Tibial nerve (tissue), 4 donors: Measurements from ENCODE around the gene EDN1. TPM values are rescaled to one million over a fixed set of nuclear protein-coding genes. Genes with fewer than 3 reads are reported as not detected.

Experiments used
- DNase-seq, 2 donors: peaks; one replicate each; pipeline ENCODE4 v3.0.0-alpha.2; 2019; ENCODE audit warnings: low spot score in 2 of 2
- H3K27ac ChIP-seq, 4 donors: fragments of 200-600 bp; sonication (generic) in 3 of 4; one replicate each; pipeline ENCODE4 v1.5.1; 2017 to 2019; ENCODE audit warnings: mild to moderate bottlenecking in 1 of 4
- H3K27me3 ChIP-seq, 2 donors: fragments of 200-600 bp; sonication (generic) in 1 of 2; one replicate each; pipeline versions ENCODE4 v1.5.1 to v1.6.0; 2017 to 2019
- H3K36me3 ChIP-seq, 3 donors: fragments of 200-600 bp; sonication (generic); one replicate each; pipeline ENCODE4 v1.5.1; 2018 to 2019
- H3K4me1 ChIP-seq, 4 donors: fragments of 200-600 bp; sonication (generic) in 3 of 4; one replicate each; pipeline ENCODE4 v1.5.1; 2017 to 2019
- H3K4me3 ChIP-seq, 4 donors: fragments of 200-600 bp; sonication (generic) in 3 of 4; one replicate each; pipeline ENCODE4 v1.5.1; 2017 to 2019; ENCODE audit warnings: mild to moderate bottlenecking in 1 of 4, moderate library complexity in 1 of 4
- H3K9me3 ChIP-seq, 4 donors: fragments of 200-600 bp; sonication (generic) in 3 of 4; one replicate each; pipeline ENCODE4 v1.5.1; 2017 to 2019
- EP300 ChIP-seq, 2 donors: sonication (generic); formaldehyde crosslinking; IDR thresholded peaks; one replicate each; pipeline ENCODE4 v1.6.1; 2017; ENCODE audit warnings: antibody characterized with exemption in 2 of 2, mild to moderate bottlenecking in 1 of 2
- POLR2A ChIP-seq, 2 donors: fragments of 450-650 bp; IDR thresholded peaks; one replicate each; pipeline ENCODE4 v1.6.1; 2017; ENCODE audit warnings: antibody characterized with exemption in 2 of 2, mild to moderate bottlenecking in 2 of 2, moderate library complexity in 2 of 2
- WGBS, 2 donors: methylation state at CpG; one replicate each; pipeline ENCODE4 v1.1.5; 2018; 5-methylcytosine and 5-hydroxymethylcytosine counted together
- total RNA-seq, 4 donors: library from RNA; depleted of rRNA; stranded (reverse); fragments of >200 nt; gene quantifications; one replicate each; pipeline ENCODE4 v1.1.0, GENCODE V29; 2016
- TF ChIP-seq, protein P1 (sequence below), 5 experiments: fragments of 200-600 bp in 3 of 5; fragments of 450-650 bp in 2 of 5; sonication (generic) in 3 of 5; IDR thresholded peaks; one replicate each; pipeline ENCODE4 v1.5.1; 2016 to 2019; ENCODE audit warnings: antibody characterized with exemption in 5 of 5, mild to moderate bottlenecking in 3 of 5, moderate library complexity in 2 of 5

The EDN1 gene
- total RNA-seq, 4 donors from 2014 or later, result 18.2 to 48.8 (median 38.3) TPM

DNA sequence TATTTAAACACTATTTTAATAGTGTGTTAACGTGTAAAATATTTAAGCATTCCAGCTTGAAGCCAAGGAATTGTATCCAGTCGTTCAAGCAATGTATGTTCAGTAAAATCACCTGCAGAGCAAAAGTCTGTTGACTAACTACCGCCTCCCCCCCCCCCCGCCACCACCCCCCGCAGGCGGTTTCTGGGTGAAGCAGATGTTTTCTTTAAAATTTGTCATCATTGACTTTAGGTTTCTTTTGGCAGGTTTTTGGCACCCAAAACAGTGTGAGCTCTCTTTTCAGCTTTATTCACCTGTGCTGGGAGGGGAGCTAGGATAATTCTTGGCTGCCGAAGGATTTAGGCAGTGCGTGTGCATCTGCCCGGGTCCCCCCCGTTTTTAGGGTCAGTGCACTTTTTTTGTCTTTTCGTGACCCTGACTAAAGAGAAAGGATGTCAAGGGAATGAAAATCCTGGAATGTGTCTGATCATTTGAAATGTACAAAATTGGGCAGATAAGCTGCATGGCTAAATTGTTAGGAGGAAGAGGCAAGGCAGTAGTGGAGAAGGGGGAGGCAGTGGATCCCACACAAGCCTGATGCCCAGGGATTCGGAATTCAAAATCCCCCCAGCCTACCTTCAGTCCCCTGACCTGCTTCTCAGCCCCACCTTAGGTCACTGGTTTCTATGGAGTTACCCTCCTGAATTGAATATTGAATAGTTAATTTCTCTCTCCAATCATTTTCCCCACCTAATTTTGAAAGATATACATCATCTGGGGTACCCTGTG is 1.1 kb downstream of the EDN1 start:
- Histone ChIP-seq H3K36me3 (peaks cover 0 to 3% (median 0%) of the 10 kb centered on the region in 3 donors), H3K4me1 (peaks cover 0 to 26% (median 0%) of the 10 kb centered on the region in 4 donors), H3K27me3 (peaks cover 0 to 22% of the 10 kb centered on the region in 2 donors), H3K4me3 (peak overlapping the region; percentile 14 to 48 (median 38)), H3K27ac (peak overlapping the region in 2 of 4 donors; percentile 21 to 84), H3K9me3 (no peaks in the 10 kb centered on the region)
- no peak for DNase-seq
- TF ChIP-seq, protein P1, sequence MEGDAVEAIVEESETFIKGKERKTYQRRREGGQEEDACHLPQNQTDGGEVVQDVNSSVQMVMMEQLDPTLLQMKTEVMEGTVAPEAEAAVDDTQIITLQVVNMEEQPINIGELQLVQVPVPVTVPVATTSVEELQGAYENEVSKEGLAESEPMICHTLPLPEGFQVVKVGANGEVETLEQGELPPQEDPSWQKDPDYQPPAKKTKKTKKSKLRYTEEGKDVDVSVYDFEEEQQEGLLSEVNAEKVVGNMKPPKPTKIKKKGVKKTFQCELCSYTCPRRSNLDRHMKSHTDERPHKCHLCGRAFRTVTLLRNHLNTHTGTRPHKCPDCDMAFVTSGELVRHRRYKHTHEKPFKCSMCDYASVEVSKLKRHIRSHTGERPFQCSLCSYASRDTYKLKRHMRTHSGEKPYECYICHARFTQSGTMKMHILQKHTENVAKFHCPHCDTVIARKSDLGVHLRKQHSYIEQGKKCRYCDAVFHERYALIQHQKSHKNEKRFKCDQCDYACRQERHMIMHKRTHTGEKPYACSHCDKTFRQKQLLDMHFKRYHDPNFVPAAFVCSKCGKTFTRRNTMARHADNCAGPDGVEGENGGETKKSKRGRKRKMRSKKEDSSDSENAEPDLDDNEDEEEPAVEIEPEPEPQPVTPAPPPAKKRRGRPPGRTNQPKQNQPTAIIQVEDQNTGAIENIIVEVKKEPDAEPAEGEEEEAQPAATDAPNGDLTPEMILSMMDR (IDR thresholded peaks at IDR 0.05), result no peak
- TF ChIP-seq EP300 (IDR thresholded peaks at IDR 0.05) (no peak), POLR2A (IDR thresholded peaks at IDR 0.05) (no peak)
- 27 to 29% methylated on average over 11 to 12 of the region's 12 CpGs for WGBS, 2 donors

DNA sequence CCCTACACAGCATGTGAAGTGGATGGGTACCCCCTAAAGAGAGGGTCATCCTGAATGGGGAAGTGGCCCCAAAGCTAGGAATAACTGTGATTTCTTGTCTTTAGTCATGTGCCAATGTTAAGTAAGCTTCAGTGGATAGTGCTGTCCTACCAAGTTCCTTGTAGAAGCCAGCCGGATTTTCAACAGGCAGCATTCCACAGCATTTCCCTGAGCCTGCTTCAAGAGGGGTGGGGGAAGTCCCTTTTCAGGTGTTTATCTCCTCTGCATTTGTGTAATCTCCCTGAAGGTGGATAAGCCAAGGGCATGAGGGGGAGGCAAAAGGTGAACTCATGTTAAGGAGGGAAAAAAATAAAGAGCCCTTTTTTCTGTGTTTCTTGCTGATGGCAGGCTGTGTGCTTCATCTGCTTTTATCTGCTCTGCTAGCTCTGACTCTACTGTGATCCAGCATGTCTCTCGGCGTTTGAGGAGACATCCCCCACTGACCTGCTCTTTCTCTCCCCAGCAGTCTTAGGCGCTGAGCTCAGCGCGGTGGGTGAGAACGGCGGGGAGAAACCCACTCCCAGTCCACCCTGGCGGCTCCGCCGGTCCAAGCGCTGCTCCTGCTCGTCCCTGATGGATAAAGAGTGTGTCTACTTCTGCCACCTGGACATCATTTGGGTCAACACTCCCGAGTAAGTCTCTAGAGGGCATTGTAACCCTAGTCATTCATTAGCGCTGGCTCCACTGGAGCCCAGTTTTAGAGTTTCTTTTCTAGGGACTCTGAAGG is 1.9 kb downstream of the EDN1 start:
- Histone ChIP-seq H3K4me1 (peaks cover 0 to 23% (median 0%) of the 10 kb centered on the region in 4 donors), H3K27ac (peak overlapping the region in 3 of 4 donors; percentile 21 to 84 (median 46)), H3K36me3 (peaks cover 0 to 3% (median 0%) of the 10 kb centered on the region in 3 donors), H3K4me3 (peak overlapping the region; percentile 14 to 48 (median 38)), H3K9me3 (no peaks in the 10 kb centered on the region), H3K27me3 (peaks cover 0 to 22% of the 10 kb centered on the region in 2 donors)
- DNase-seq, result no peak
- WGBS, 2 donors, result 46 to 52% methylated on average over 15 of the region's 15 CpGs
- TF ChIP-seq POLR2A (IDR thresholded peaks at IDR 0.05), result no peak
- TF ChIP-seq, protein P1 (IDR thresholded peaks at IDR 0.05), result no peak
- TF ChIP-seq EP300 (IDR thresholded peaks at IDR 0.05), result no peak

DNA sequence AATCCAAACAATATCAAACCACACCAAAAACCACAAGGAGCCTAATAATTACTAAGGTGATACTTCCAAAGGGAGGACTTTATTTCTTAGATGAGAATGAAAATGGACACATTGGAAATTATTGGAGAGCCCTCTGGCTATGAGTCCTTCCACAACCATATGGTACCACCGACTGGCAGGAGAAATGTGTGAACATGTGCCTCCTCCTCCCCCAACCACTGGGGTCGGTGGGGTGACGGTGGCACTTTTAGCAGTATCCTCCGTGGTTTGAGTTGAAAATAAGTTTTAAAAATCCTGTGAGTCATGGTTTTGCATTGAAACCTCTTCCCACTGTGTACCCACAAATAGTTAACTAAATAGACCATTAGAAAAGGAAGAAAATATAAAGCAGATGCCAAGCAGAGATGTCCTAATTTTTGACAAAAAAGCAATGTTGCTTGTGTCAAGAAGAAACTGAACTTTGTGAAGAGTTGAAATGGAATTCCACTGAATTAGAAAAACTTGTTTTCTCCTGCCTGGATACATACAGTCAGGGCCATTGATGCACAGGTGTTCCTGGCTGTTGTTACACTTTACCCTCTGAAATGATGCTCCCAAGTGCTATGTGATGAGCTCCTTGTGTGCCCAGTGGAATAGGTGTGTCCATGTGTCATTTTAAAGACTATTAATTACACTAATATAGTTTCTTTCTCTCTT is 3.2 kb downstream of the EDN1 start:
- peaks cover 0 to 23% (median 0%) of the 10 kb centered on the region in 4 donors for H3K4me1 ChIP-seq
- H3K4me3 ChIP-seq, result peak overlapping the region in 2 of 4 donors; percentile 32 to 48
- 76 to 78% methylated on average over 4 of the region's 4 CpGs for WGBS, 2 donors
- DNase-seq, result no peak
- TF ChIP-seq, protein P1 (IDR thresholded peaks at IDR 0.05), result no peak
- TF ChIP-seq POLR2A (IDR thresholded peaks at IDR 0.05), result no peak
- TF ChIP-seq EP300 (IDR thresholded peaks at IDR 0.05), result no peak
- H3K27ac ChIP-seq, result peak overlapping the region in 3 of 4 donors; percentile 9 to 84 (median 46)
- H3K9me3 ChIP-seq, result no peaks in the 10 kb centered on the region
- peaks cover 0 to 3% (median 0%) of the 10 kb centered on the region in 3 donors for H3K36me3 ChIP-seq
- H3K27me3 ChIP-seq, result peaks cover 0 to 22% of the 10 kb centered on the region in 2 donors

DNA sequence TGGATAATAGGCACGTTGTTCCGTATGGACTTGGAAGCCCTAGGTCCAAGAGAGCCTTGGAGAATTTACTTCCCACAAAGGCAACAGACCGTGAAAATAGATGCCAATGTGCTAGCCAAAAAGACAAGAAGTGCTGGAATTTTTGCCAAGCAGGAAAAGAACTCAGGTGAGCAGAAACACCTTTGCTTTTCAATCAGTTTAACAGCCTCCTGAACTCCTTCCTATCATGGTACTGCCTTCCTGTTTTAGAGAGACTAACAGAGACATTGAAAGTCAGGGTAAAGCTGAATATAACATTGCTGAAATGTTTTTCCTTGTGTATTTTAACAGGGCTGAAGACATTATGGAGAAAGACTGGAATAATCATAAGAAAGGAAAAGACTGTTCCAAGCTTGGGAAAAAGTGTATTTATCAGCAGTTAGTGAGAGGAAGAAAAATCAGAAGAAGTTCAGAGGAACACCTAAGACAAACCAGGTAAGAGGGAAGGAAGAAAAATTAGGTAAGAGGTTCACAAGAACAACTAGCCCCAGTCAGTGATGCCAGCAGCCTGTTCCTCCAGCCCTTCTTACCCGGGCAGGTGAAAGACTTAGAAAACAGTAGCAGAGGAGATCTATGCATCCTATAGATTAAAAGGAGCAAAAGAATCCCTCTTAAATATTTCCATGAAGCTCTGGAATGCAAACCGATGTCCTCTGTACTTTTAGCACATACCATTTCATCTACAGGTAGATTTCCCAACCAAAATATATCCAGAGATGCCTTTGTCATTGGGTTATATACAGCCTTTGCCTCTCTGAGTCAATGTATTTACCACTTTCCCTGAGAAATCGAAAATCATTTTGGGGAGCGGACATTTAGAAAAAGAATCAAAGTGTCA is 4.0 kb downstream of the EDN1 start:
- DNase-seq, result no peak
- TF ChIP-seq POLR2A (IDR thresholded peaks at IDR 0.05) (no peak), EP300 (IDR thresholded peaks at IDR 0.05) (no peak)
- TF ChIP-seq, protein P1 (IDR thresholded peaks at IDR 0.05), result no peak
- Histone ChIP-seq H3K27me3 (peaks cover 0 to 22% of the 10 kb centered on the region in 2 donors), H3K36me3 (peaks cover 0 to 3% (median 0%) of the 10 kb centered on the region in 3 donors), H3K9me3 (no peaks in the 10 kb centered on the region), H3K27ac (peak overlapping the region in 3 of 4 donors; percentile 9 to 84 (median 80)), H3K4me1 (peaks cover 0 to 23% (median 0%) of the 10 kb centered on the region in 4 donors), H3K4me3 (peak overlapping the region in 1 of 4 donors; percentile 48)
- WGBS, 2 donors, result 72 to 86% methylated on average over 7 of the region's 7 CpGs
